Adrenal gland (tissue), 5 donors: ENCODE results near the gene CSNK1A1L.

ENCODE experiments used
- POLR2A ChIP-seq, 2 donors: fragments of 450-650 bp; IDR thresholded peaks; one replicate each; pipeline ENCODE4 v1.6.1; 2017; ENCODE audit warnings: antibody characterized with exemption in 2 of 2, mild to moderate bottlenecking in 2 of 2, moderate library complexity in 1 of 2
- TF ChIP-seq, protein P1 (sequence below), 6 experiments: fragments of 450-650 bp in 4 of 6; fragments of 200-600 bp in 2 of 6; sonication (generic) in 1 of 6; IDR thresholded peaks; 1 replicate in 5 of 6; 2 replicates in 1 of 6; pipeline versions ENCODE4 v1.5.1 to v1.8.0; 2016 to 2021; ENCODE audit warnings: antibody characterized with exemption in 6 of 6, mild to moderate bottlenecking in 2 of 6, moderate library complexity in 1 of 6
- donor health status: DM: no; HTN: no; CAD: no.

DNA sequence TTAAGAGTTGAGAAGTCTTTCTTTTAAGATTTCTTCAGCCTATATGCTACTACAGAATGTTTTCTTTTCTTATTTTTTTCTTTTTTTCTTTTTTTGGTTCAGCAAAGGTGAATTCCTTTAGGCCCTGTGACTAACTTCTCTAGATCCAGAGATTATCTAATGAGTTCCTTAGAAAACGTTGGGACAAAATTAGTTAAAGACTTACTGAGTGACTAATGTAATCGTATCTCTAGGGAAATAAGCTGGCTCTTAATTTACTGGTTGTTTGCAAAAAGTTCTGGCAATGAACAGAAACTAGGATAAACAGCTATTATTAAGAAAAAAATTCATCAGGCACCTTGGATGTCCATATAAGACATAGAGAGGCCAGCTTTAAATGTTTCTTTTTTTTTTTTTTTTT, 30.7 kb upstream of the CSNK1A1L start:
- TF ChIP-seq, protein P1, sequence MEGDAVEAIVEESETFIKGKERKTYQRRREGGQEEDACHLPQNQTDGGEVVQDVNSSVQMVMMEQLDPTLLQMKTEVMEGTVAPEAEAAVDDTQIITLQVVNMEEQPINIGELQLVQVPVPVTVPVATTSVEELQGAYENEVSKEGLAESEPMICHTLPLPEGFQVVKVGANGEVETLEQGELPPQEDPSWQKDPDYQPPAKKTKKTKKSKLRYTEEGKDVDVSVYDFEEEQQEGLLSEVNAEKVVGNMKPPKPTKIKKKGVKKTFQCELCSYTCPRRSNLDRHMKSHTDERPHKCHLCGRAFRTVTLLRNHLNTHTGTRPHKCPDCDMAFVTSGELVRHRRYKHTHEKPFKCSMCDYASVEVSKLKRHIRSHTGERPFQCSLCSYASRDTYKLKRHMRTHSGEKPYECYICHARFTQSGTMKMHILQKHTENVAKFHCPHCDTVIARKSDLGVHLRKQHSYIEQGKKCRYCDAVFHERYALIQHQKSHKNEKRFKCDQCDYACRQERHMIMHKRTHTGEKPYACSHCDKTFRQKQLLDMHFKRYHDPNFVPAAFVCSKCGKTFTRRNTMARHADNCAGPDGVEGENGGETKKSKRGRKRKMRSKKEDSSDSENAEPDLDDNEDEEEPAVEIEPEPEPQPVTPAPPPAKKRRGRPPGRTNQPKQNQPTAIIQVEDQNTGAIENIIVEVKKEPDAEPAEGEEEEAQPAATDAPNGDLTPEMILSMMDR (IDR thresholded peaks at IDR 0.05): no peak
- TF ChIP-seq POLR2A (IDR thresholded peaks at IDR 0.05): no peak
